GM21528 (cell line): ENCODE measurements around the gene SCGB1C2.
"Not testable (repeated sequence)": the region's sequence is repeated elsewhere in the genome, so short reads cannot be mapped to it uniquely, and the experiment has no call there.

ENCODE experiments used
- ATAC-seq: cut with Tn5 transposase; IDR thresholded peaks from one replicate; pipeline ENCODE4 v1.9.1; 2021; ENCODE audit warnings: mild to moderate bottlenecking, moderate library complexity; ENCODE audit not compliant: unreplicated experiment, low FRiP score

The SCGB1C2 gene

DNA sequence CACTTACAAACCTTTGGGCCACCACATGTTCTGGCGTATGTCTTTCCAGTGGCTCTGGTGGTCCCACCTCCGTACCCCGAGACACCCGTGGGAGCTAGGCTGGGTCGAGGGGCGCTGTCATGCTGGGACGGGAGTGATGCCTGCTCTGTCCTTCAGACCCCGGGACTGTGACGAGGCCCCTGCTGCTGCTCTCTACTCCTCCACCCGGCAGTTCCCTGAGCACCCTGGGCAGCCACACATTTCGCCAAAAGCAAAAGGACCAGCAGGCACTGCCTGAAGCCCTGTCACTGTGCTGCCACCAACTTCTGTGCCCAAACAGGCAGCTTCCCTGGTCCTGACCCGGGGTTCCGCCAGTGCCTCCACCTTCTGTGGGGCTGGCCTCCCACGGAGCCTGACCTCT, 28.6 kb downstream of the SCGB1C2 start:
- ATAC-seq: no peak

DNA sequence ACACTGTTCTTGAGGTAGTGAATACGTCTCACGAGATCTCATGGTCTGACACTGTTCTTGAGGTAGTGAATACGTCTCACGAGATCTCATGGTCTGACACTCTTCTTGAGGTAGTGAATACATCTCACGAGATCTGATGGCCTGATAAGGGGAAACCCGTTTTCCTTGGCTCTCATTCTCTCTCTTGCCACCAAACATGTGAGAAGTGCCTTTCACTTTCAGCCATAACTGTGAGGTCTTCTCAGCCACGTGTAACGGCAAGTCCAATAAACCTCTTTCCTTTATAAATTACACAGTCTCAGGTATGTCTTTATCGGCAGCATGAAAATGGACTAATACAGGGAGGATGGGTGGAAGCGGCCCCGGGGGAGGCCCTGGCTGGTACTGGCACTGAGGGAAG, 31.2 kb downstream of the SCGB1C2 start:
- not testable (repeated sequence) for ATAC-seq

DNA sequence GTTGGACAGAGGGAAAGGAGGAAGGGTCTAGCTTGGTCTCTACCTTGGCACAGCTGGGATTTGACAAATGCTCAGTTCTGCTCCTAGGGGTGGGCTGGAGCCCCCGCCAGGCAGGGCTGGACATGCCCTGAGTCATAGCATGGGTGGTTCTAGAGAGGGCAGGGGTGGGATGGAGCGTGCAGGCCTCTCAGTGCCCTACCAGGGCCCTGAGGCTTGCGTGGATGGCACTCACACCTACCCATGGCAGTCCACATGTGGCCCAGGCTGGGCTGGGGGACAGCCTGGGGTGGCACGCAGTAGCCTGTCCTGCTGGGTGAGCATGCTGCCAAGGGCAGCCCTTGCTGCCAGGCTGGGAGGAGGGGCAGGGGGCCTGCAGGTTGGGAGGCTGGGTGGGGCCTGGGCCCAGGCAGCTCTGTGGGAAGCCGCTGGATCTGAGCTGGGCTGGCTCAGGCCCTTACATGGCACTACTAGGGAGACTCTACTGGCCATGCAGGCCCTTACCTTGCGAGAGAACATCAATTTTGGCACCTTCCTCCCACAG, 32.8 kb downstream of the SCGB1C2 start:
- ATAC-seq: no peak

DNA sequence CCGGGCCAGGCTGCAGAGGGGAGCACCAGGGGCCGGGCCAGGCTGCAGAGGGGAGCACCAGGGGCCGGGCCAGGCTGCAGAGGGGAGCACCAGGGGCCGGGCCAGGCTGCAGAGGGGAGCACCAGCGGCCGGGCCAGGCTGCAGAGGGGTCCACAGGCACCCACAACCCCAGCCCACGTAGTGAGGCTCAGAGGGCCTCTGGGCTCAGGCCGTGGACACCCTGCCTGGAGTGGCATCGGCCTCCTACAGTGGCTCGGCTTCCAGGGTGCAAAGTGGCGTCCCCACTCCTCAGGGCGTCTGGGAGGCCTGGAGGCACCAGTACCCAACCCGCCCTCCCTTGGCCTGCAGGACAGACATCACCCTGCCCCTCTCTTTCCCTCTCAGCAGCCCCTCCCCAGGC, 34.5 kb downstream of the SCGB1C2 start:
- ATAC-seq: no peak

DNA sequence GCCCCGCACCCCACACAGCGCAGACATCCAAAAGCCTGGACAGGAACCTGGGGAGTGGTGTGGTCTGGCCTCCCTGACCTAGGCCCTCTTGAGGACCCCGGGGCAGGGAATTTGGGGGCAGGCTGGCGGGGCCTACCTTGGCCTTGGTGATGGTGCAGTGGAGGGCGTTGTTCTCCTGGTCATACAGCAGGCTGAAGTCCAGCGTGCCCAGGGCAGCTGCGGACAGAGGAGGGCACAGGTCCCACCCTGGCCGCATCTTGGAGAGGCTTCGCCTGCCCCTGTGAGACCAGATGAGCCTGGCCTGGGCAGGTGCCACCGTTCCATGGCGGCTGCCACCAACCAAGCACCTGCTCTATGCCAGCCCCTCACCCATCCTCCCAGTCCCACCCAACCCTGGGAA, 35.0 kb downstream of the SCGB1C2 start:
- ATAC-seq: no peak

DNA sequence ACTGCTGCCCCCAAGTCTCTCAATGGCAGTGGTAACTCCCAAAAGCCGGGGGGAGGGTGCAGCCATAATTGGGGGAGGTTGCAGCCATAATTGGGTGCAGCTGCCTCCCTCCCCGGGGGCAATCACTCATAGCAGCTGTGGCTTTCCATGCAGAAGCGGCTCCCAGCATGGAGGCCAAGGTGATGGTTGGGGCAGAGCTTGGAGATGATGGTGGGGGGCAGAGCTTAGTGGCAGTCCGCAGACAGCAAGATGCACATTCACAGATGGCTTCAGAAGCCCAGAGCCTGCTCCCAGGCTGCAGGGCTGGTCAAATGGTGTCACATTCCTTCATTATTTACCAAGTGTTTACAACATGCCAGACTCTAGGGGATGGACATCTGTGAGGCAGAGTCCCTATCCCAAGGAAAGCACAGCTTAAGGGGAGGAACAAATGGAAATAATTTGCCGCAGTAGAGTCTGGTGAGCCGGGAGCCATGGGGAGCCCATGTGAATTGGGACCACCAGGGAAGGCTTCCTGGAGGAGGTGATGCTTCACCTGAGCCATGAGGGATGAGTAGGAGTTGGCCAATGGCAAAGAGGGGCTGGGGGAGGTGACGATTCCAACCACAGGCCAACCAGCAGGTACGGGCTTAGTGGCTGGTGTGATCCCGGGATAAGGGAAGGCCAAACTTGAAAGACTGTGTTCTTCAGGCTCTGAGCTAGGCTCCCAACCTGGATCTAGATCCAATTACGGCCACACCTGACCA, 36.0 kb downstream of the SCGB1C2 start:
- ATAC-seq: no peak

DNA sequence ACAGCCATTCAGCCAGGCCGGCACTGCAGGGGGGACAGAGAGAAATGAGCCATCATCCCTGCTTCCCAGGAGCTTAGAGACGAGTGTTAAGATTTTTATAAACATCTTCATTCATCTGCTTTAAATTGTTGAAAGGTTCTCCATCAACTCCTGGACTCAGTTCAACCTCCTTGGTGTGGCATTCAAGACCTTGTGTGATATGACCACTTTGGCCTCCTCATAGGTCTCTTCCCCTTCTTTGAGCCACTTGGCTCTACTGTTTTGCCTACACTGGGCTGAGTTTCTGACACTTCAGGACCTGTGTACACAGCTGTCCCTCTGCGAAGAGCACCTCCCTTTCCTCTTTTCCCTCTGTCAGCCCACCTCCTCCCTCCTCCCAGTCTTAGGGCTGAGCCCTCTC, 39.8 kb downstream of the SCGB1C2 start:
- ATAC-seq: no peak

DNA sequence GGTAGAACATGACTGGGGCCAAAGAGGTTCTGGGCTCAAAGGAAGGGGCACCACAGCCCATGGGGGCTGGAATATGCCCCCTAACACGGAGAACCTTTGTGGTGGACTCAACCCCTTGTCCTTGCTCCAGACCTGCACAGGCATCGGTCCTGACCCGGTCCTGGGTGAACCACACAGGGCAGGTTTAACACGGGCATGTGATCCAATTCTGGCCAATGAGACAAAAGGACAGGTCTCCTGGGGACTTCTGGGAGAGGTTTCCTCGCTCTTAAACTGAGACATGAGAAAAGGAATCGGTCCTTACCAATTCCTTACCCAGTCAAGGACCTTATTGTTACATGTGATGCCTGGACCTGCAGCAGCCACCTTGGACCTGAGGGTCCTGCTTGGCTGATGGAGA, 40.4 kb downstream of the SCGB1C2 start:
- no peak for ATAC-seq

DNA sequence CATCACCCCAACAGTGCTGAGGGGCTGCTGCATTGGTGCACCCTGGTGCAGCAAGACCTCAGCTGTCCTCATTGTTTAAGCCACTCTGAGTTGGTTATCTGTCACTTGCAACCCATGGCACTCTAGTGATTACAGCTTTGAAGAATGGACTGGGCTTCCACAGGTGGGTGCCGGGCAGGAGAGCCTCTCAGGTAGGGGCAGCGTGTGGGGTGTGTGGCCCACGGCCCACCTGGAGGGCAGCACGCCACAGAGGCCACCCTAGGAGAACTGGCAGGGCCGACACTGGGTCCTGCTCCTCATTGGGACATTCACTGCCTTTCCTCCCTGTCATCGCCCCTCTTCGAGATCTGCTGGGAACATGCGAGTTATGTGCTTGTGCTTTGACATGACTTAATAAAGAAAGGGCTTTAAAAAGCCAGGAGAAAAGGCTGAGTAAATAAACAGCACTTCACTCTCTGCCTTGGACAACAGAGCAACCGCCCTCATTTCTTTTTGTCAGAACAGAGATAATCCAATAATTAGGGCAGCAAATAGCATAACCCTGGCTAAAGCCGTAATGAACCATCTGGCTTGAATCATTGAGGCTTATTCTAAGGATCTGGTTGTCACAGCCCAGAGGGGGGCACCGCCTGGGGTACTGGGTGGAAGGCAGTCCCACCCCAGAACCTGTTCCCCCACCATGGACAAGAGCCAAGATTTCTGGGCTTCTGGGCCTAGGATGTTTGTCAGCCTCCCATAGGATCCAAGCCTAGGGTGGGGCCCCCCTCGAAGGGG, 41.1 kb downstream of the SCGB1C2 start:
- no peak for ATAC-seq

DNA sequence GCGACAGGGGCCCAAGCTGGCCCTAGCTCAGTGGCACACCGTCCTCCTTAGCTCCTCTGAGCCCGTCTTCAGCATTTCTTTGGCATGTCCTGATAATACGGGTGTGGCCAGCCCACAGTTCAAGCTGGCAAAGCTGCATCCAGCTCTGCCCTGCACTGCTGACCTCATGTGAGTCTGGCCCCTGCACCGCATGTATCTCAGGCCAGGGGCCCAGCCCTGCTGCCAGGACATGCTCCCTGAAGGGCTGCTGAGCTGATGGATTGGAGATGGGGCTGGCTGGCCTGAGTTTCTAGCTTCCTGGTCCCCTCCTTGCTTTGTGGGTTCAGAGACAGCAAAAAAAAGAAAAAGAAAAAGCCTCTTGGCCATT, 41.7 kb downstream of the SCGB1C2 start:
- no peak for ATAC-seq

DNA sequence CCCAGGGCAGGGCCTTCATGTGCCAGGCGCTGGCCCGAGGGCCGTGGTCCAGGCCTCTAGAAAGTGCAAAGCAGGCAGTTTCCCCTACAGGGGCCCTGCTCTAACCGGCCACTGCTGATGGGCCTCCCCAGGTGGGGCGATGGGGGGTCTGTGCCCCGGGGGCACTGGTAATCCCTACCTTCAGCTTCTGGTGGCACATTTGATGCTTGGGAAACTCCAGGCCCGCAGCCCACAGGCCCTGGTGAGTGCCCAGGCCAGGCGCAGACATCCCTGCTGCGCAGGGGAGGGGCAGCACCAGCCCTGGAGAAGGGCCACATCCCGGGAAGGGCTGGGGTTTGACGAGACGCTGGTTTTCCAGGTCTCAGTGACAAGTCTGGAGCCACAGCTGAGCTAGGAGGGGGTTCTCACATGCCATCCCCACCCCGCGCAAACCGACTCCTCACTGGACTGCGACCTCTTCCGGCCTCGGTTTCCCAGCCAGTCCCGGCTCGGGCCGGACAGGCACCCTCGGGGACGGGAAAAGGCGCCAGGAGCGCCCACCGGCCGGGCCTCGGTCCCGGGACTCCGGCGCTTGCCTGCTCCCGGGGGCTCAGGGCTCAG, 42.5 kb downstream of the SCGB1C2 start:
- ATAC-seq: no peak

DNA sequence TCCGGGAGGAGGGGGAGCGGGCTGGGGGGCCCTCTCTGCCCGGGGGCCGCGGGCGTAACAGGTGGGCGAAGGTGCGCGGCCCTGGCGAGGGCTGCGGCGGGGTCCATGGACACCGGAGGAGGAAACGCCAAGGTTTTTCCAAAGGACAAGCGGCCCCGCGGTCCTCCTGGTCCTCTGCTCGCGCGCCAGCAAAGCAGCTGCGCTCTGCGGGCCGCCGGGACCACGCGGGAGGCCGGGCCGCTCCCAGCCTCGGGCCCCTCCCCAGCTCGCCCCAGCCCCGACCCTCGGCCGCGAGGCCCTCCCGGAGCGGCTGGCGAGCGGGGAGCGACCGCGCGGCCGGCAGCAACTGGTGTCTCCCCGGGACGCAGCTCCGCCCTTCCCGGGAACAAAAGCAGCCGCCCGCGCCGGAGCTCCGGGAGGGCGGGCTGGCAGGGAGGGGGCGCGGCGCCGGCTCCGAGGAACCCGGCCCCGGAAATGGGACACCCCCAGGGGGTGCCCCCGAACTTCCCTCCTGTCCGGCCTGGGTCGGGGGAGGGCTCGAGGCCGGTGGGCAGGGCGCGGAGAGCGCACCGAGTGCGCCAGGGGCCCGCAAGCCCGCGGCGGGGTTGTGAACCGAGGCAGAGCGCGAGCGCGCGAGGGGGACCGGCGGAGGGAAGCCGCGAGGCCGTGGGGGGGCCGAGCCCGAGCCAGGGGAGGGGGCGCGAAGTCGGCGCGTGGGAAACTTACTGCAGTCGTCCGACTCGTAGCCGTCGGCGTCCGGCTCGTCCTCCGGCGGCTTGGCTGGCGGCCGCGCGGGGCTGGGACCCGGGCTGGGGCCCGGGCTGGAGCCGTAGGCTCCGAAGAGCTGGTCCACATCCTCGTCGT, 43.2 kb downstream of the SCGB1C2 start:
- no peak for ATAC-seq

DNA sequence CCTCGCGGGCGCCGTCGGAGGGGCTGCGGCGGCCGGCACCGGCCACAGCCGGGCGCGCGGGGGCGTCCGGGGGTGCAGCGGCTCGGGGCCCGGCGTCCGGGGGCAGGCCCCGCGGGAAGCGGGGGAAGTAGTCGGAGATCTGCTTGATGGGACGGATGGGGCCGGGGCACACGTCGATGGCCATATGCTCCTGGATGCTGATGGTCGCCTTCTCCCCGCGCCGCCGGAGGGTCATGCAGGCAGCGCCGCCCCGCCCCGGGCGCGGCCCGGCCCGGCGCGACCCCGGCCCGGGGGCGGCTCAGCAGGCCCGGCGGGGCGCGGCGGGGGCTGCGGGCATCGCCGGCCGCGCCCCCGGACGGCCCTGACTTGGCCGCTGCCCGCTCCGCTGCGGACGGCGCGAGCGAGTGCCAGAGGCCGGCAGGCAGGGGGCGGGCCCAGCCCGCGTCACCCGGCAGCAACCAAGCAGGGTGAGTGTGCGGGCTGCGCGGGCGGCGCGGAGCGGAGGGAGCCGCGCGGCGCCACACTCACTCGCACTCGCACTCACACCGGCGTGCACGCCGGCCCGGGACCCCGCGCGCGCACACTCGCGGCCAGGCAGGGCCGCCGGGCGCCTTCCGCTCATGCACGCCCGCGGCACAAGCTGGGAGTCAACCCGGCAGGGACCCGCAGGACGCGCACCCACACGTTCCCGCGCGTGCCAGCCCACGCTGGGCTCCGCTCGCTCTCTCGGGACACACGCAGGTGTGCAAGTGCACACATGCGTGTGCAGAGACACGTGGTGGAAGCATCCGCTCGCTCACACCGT, 44.1 kb downstream of the SCGB1C2 start, which contains the start of gene DOC2B:
DOC2B (minus strand) TSS at position 406 of the 805 bp plus-strand sequence; CDS start at position 235, 171 bp downstream.
- ATAC-seq: no peak

DNA sequence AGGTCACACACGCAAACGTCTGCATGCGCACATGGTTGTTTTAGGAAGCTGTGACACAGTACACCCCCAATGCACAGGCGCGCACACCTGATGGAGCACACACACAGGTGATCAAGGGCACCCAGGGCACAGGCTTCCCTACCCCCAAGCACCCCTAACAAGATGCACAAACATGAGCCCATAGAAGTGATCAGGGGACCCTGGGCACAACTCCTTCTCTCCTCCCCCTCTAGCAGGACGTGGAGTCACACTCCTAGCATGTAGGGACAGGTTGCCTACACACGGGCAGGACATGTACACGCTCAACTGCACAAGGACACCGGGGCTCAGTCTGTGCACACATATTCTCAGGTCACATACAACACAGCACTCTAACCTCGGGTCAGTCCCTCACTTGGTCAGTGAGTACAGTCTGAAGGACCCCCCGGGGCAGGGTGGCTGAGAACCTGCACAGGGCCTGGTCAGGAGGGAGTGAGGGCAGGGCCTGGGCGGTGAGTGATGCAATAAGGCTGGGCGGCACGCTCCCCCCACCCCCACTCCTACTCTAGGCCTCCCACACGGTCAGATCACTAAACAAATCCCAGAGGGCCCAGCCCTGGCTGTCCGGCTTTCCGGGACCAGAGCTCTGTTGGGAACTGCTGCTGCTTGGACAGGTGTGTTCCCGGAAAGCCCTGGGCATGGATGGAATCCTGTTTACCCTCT, 44.8 kb downstream of the SCGB1C2 start:
- ATAC-seq: no peak

DNA sequence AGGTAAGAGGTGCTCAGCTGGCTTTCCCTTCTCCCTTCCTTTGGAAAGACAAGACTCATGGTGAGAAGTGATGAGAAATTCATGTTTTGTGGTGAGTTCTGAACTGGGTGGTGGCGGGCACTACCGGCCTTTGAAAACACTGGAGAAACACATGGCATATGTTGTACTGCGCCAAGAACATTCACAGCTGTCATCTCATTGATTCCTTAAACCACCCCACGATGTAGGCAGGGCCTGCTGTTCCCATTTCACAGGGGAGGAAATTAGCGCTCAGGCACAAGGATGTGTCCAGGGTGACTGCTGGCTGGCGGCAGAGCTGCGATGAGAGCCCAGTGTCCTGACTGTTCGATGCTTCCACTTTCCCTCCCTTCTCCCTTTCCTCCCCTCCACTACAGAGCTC, 45.7 kb downstream of the SCGB1C2 start:
- no peak for ATAC-seq

DNA sequence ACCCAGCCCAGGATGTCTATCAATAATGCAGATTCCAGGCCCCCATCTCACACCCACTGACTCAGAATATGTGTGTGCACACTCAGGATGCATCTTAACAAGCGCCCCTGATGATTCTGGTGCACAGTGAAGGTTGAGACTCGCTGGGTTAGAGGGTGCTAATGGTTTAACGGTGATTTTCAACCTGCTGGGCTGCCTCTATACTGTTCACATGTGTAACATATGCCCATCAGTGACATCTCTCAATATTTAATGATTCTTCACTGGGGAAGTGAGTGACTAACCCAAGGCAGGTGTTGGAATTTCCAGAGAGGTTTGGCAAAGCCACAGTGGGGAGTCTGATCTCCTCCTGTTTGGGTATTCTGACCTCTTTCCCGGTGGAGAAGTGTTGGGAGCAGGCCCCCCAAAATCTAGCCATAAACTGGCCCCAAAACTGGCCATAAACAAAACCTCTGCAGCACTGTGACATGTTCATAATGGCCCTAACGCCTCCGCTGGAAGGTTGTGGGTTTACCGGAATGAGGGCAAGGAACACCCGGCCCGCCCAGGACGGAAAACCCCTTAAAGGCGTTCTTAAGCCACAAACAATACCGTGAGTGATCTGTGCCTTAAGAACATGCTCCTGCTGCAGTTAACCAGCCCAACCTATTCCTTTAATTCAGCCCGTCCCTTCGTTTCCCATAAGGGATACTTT, 48.2 kb downstream of the SCGB1C2 start:
- ATAC-seq: no peak

DNA sequence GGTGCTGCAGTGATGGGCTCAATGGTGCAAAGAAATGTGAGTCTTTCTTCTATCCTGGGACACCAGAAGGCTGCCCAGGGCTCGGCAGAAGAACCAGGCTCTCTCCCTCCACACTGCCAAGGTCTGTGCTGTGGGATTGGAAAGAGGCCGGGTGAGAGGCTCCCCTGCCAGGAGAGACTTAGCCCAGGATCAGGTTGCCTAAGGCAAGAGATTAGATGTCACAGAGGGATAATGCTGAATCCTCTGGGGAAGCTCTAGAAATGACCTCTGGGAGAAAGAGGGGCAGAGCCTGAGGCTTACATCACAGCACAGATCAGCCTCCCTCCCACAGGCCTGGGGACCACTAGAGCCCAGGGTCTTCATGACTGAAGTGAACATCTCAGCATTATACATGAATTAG, 49.8 kb downstream of the SCGB1C2 start:
- no peak for ATAC-seq
